Astrocyte (in vitro differentiated cells and primary cell): Measurements from ENCODE around the gene VPS13D.

ENCODE experiments used
- EZH2 ChIP-seq: IDR thresholded peaks from 2 replicates; pipeline ENCODE4 v1.6.1; 2012; ENCODE audit warnings: mild to moderate bottlenecking, low read length, inconsistent platforms; ENCODE audit not compliant: insufficient read depth
- TF ChIP-seq, protein P1 (sequence below): IDR thresholded peaks from 2 replicates; pipeline ENCODE4 v1.5.1; 2011; ENCODE audit warnings: low read depth, mild to moderate bottlenecking, inconsistent platforms, low read length, moderate library complexity; ENCODE audit not compliant: insufficient read depth

DNA sequence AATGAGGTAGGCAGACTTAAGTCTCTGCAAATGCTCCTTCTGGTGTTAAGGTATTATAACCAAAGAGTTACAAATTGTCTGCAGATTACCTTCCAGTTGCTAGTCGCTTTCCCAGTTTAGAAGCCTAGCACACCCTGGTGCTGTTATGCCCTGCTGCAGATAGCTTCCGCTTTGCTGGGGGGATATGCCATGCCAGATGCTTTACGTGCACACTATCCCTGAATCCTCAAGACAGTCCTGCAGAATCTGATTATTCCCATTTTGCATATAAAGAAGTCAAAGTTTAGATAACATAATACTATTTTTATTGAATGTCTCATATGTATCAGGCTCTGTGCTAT, 221.7 kb downstream of the VPS13D start:
- TF ChIP-seq, protein P1, sequence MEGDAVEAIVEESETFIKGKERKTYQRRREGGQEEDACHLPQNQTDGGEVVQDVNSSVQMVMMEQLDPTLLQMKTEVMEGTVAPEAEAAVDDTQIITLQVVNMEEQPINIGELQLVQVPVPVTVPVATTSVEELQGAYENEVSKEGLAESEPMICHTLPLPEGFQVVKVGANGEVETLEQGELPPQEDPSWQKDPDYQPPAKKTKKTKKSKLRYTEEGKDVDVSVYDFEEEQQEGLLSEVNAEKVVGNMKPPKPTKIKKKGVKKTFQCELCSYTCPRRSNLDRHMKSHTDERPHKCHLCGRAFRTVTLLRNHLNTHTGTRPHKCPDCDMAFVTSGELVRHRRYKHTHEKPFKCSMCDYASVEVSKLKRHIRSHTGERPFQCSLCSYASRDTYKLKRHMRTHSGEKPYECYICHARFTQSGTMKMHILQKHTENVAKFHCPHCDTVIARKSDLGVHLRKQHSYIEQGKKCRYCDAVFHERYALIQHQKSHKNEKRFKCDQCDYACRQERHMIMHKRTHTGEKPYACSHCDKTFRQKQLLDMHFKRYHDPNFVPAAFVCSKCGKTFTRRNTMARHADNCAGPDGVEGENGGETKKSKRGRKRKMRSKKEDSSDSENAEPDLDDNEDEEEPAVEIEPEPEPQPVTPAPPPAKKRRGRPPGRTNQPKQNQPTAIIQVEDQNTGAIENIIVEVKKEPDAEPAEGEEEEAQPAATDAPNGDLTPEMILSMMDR: no peak
- no peak for TF ChIP-seq EZH2
